ENCODE measurements around the gene GALNT10. TPM values are rescaled to one million over a fixed set of nuclear protein-coding genes. Genes with fewer than 3 reads are reported as not detected.

GALNT10 gene
- 52.3 TPM for total RNA-seq

GRCh38 chr5:154190595-154191304, at the start of gene GALNT10:
Gene GALNT10 (plus strand): TSS chr5:154190733. CDS start chr5:154190867, 134 bp downstream.
- DNase-seq (ENCODE audit: low spot score in 2 of 2): peak in 1 of 2 donors; percentile 76
- TF ChIP-seq, protein P1, sequence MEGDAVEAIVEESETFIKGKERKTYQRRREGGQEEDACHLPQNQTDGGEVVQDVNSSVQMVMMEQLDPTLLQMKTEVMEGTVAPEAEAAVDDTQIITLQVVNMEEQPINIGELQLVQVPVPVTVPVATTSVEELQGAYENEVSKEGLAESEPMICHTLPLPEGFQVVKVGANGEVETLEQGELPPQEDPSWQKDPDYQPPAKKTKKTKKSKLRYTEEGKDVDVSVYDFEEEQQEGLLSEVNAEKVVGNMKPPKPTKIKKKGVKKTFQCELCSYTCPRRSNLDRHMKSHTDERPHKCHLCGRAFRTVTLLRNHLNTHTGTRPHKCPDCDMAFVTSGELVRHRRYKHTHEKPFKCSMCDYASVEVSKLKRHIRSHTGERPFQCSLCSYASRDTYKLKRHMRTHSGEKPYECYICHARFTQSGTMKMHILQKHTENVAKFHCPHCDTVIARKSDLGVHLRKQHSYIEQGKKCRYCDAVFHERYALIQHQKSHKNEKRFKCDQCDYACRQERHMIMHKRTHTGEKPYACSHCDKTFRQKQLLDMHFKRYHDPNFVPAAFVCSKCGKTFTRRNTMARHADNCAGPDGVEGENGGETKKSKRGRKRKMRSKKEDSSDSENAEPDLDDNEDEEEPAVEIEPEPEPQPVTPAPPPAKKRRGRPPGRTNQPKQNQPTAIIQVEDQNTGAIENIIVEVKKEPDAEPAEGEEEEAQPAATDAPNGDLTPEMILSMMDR (IDR thresholded peaks at IDR 0.05): peak in 1 of 3 experiments; percentile 1
- H3K4me3 ChIP-seq: peak within 1 kb of the TSS; percentile 93 to 98
- intact Hi-C loops (cut with DNase I): loop anchor here (2.0 to 5.0 kb wide), 4 partner anchors 96 to 214 kb away; no protein-coding TSS in a partner anchor
- H3K27me3 ChIP-seq: no peaks in the 10 kb centered on the region
- H3K36me3 ChIP-seq: no peaks in the 10 kb centered on the region
- no peaks in the 10 kb centered on the region for H3K9me3 ChIP-seq
- peak within 1 kb of the TSS; percentile 76 to 79 for H3K27ac ChIP-seq
- H3K4me1 ChIP-seq: peaks cover 0 to 21% of the 10 kb centered on the region in 2 donors

DNA sequence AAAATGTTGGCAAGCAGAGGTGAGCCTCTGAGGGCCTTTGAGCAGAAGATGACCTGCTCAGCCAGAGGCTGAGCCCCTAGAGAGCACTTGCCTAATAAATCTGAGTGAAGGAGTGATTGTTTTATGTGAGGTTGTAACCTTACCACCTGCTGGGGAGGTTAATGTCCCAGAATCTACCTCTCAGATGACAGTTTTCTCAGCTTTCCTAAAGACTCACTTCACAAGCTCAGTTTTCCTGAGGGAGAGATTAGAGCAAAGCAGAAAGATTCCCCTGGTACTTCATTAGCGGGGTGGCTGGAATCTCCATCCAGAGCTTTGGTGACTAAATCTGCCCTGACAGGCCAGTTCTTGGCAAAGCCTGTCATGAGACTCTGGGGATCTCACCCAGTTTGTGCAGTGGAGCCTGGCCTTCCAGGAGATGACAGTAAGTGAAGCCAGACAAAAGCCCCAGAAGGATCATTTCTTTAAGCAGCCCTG, 48.8 kb upstream of the GALNT10 start:
- no peaks in the 10 kb centered on the region for H3K36me3 ChIP-seq
- H3K4me3 ChIP-seq: no peak overlapping the region
- TF ChIP-seq, protein P1 (IDR thresholded peaks at IDR 0.05): no peak
- no peaks in the 10 kb centered on the region for H3K4me1 ChIP-seq
- DNase-seq (ENCODE audit: low spot score in 2 of 2): no peak
- intact Hi-C loops (cut with DNase I): no loop called here
- H3K27me3 ChIP-seq: no peaks in the 10 kb centered on the region
- peak overlapping the region; percentile 29 to 42 for H3K27ac ChIP-seq
- no peaks in the 10 kb centered on the region for H3K9me3 ChIP-seq

GRCh38 chr5:154143211-154143641, 47.3 kb upstream of the GALNT10 start:
- no peak overlapping the region for H3K27ac ChIP-seq
- H3K4me3 ChIP-seq: no peak overlapping the region
- intact Hi-C loops (cut with DNase I): no loop called here
- no peak for DNase-seq (ENCODE audit: low spot score in 2 of 2)
- H3K4me1 ChIP-seq: no peaks in the 10 kb centered on the region
- H3K9me3 ChIP-seq: no peaks in the 10 kb centered on the region
- no peaks in the 10 kb centered on the region for H3K36me3 ChIP-seq
- TF ChIP-seq, protein P1 (IDR thresholded peaks at IDR 0.05): no peak
- H3K27me3 ChIP-seq: no peaks in the 10 kb centered on the region

- Histone ChIP-seq H3K36me3 (no peaks in the 10 kb centered on the region), H3K9me3 (no peaks in the 10 kb centered on the region), H3K4me3 (no peak overlapping the region), H3K27me3 (no peaks in the 10 kb centered on the region), H3K27ac (no peak overlapping the region), H3K4me1 (no peaks in the 10 kb centered on the region)
- TF ChIP-seq, protein P1 (IDR thresholded peaks at IDR 0.05): no peak
- DNase-seq (ENCODE audit: low spot score in 2 of 2): no peak
- intact Hi-C loops (cut with DNase I): no loop called here
These were observed 45.3 kb upstream of the GALNT10 start for GRCh38 chr5:154145268-154145667.

GRCh38 chr5:154146409-154146808, 44.1 kb upstream of the GALNT10 start:
- no peak for DNase-seq (ENCODE audit: low spot score in 2 of 2)
- Histone ChIP-seq H3K4me1 (no peaks in the 10 kb centered on the region), H3K36me3 (no peaks in the 10 kb centered on the region), H3K4me3 (no peak overlapping the region), H3K27ac (no peak overlapping the region), H3K9me3 (no peaks in the 10 kb centered on the region), H3K27me3 (no peaks in the 10 kb centered on the region)
- intact Hi-C loops (cut with DNase I): no loop called here
- TF ChIP-seq, protein P1 (IDR thresholded peaks at IDR 0.05): no peak
